HEK293 (cell line): ENCODE results near the gene BTG4.

Source experiments
- CTCF ChIA-PET: fragments of 350-600 bp; formaldehyde crosslinking; extraction: SDS; loops from one replicate; lab custom pipeline; 2021; ENCODE audit warnings: antibody characterized with exemption; lab: Yijun Ruan, JAX
- POLR2A ChIA-PET: fragments of 300-600 bp; formaldehyde crosslinking; extraction: SDS; loops from one replicate; lab custom pipeline; 2020; ENCODE audit warnings: antibody characterized with exemption, inconsistent platforms; lab: Yijun Ruan, JAX
- H3K27ac ChIP-seq: fragments of 200-500 bp; sonication (Bioruptor generic); 2 replicates; pipeline ENCODE4 v1.5.1; 2014; ENCODE audit warnings: low read depth, low read length, control low read depth, inconsistent platforms; ENCODE audit errors: extremely low read depth
- H3K36me3 ChIP-seq, 2 experiments: fragments of 200-500 bp in 1 of 2; sonication (Bioruptor generic) in 1 of 2; 1 replicate in 1 of 2; 2 replicates in 1 of 2; pipeline ENCODE4 v1.5.1; 2014 to 2017; ENCODE audit warnings: inconsistent platforms in 2 of 2, low read length in 2 of 2; ENCODE audit not compliant: control insufficient read depth in 2 of 2, insufficient read depth in 1 of 2
- H3K4me1 ChIP-seq: fragments of 200-500 bp; sonication (Bioruptor generic); 2 replicates; pipeline ENCODE4 v1.5.1; 2014; ENCODE audit warnings: mild to moderate bottlenecking, low read length, inconsistent platforms; ENCODE audit not compliant: control insufficient read depth, insufficient read depth
- H3K4me3 ChIP-seq: 2 replicates; pipeline ENCODE4 v1.5.1; 2011; ENCODE audit warnings: low read depth, mild to moderate bottlenecking, control low read depth, low read length, moderate library complexity
- H3K9me3 ChIP-seq: fragments of 200-500 bp; sonication (Bioruptor generic); 2 replicates; pipeline ENCODE4 v1.5.1; 2014; ENCODE audit warnings: low read depth, low read length, inconsistent platforms; ENCODE audit not compliant: control insufficient read depth, insufficient read depth
- GLIS1 ChIP-seq: fragments of 450-650 bp; formaldehyde crosslinking; IDR thresholded peaks from 2 replicates; pipeline ENCODE4 v1.5.1; 2016; ENCODE audit warnings: missing biosample characterization, missing genetic modification characterization
- KLF10 ChIP-seq: fragments of 450-650 bp; IDR thresholded peaks from 2 replicates; pipeline ENCODE4 v1.5.1; 2018; ENCODE audit warnings: missing biosample characterization, mild to moderate bottlenecking, missing genetic modification characterization
- KLF7 ChIP-seq: fragments of 450-650 bp; formaldehyde crosslinking; IDR thresholded peaks from 2 replicates; pipeline ENCODE4 v1.5.1; 2016; ENCODE audit warnings: missing biosample characterization, missing genetic modification characterization, borderline replicate concordance
- KLF9 ChIP-seq: fragments of 450-650 bp; formaldehyde crosslinking; IDR thresholded peaks from 2 replicates; pipeline ENCODE4 v1.5.1; 2016; ENCODE audit warnings: missing biosample characterization, missing genetic modification characterization, low read depth
- OVOL3 ChIP-seq: fragments of 450-650 bp; formaldehyde crosslinking; IDR thresholded peaks from 2 replicates; pipeline ENCODE4 v1.5.1; 2016; ENCODE audit warnings: missing biosample characterization, missing genetic modification characterization
- PRDM2 ChIP-seq: fragments of 450-650 bp; formaldehyde crosslinking; IDR thresholded peaks from 2 replicates; pipeline ENCODE4 v1.5.1; 2016; ENCODE audit warnings: missing biosample characterization, missing genetic modification characterization, borderline replicate concordance
- ZBTB17 ChIP-seq: fragments of 450-650 bp; formaldehyde crosslinking; IDR thresholded peaks from 2 replicates; pipeline ENCODE4 v1.5.1; 2016; ENCODE audit warnings: missing biosample characterization, missing genetic modification characterization
- ZBTB21 ChIP-seq: fragments of 450-650 bp; formaldehyde crosslinking; IDR thresholded peaks from 2 replicates; pipeline ENCODE4 v1.5.1; 2017; ENCODE audit warnings: missing biosample characterization, missing genetic modification characterization
- ZIC2 ChIP-seq: fragments of 450-650 bp; formaldehyde crosslinking; IDR thresholded peaks from 2 replicates; pipeline ENCODE4 v1.5.1; 2016; ENCODE audit warnings: missing biosample characterization, missing genetic modification characterization
- ZNF148 ChIP-seq: fragments of 450-650 bp; formaldehyde crosslinking; IDR thresholded peaks from 2 replicates; pipeline ENCODE4 v1.5.0; 2017; ENCODE audit warnings: missing biosample characterization, missing genetic modification characterization, borderline replicate concordance
- ZNF155 ChIP-seq: fragments of 450-650 bp; formaldehyde crosslinking; IDR thresholded peaks from 2 replicates; pipeline ENCODE4 v1.5.1; 2016; ENCODE audit warnings: missing biosample characterization, missing genetic modification characterization
- ZNF2 ChIP-seq: fragments of 450-650 bp; formaldehyde crosslinking; IDR thresholded peaks from 2 replicates; pipeline ENCODE4 v1.5.1; 2016; ENCODE audit warnings: missing biosample characterization, missing genetic modification characterization
- ZNF280D ChIP-seq: fragments of 450-650 bp; formaldehyde crosslinking; IDR thresholded peaks from 2 replicates; pipeline ENCODE4 v1.5.1; 2016; ENCODE audit warnings: missing biosample characterization, missing genetic modification characterization
- ZNF341 ChIP-seq: fragments of 450-650 bp; formaldehyde crosslinking; IDR thresholded peaks from 2 replicates; pipeline ENCODE4; 2016; ENCODE audit warnings: low read depth, missing biosample characterization, missing genetic modification characterization
- ZNF350 ChIP-seq: fragments of 450-650 bp; formaldehyde crosslinking; IDR thresholded peaks from 2 replicates; pipeline ENCODE4 v1.5.0; 2017; ENCODE audit warnings: missing biosample characterization, mild to moderate bottlenecking, missing genetic modification characterization
- ZNF629 ChIP-seq: fragments of 450-650 bp; formaldehyde crosslinking; IDR thresholded peaks from 2 replicates; pipeline ENCODE4 v1.5.1; 2017; ENCODE audit warnings: missing biosample characterization, missing genetic modification characterization
- ZNF645 ChIP-seq: fragments of 450-650 bp; formaldehyde crosslinking; IDR thresholded peaks from 2 replicates; pipeline ENCODE4; 2016; ENCODE audit warnings: missing biosample characterization, missing genetic modification characterization
- ZNF747 ChIP-seq: fragments of 450-650 bp; formaldehyde crosslinking; IDR thresholded peaks from 2 replicates; pipeline ENCODE4 v1.5.1; 2016; ENCODE audit warnings: missing biosample characterization, missing genetic modification characterization
- ZNF791 ChIP-seq: fragments of 450-650 bp; formaldehyde crosslinking; IDR thresholded peaks from 2 replicates; pipeline ENCODE4 v1.5.1; 2016; ENCODE audit warnings: missing biosample characterization, missing genetic modification characterization

BTG4 gene

GRCh38 chr11:111527279-111527678, 15.1 kb upstream of the BTG4 start:
- H3K4me3 ChIP-seq, result no peak overlapping the region
- H3K36me3 ChIP-seq, result no peaks in the 10 kb centered on the region
- H3K27ac ChIP-seq, result no peak overlapping the region
- no peak for TF ChIP-seq PRDM2
- 0 out of 2 replicates have a peak, but pooled peaks have one; percentile 13 for TF ChIP-seq ZBTB17 (tag by site-specific recombination)
- TF ChIP-seq, all 188 proteins: peak for 1
- CTCF ChIA-PET, result no interaction called here
- POLR2A ChIA-PET, result no interaction called here
- H3K4me1 ChIP-seq, result no peaks in the 10 kb centered on the region
- no peaks in the 10 kb centered on the region for H3K9me3 ChIP-seq

- no peaks in the 10 kb centered on the region for H3K36me3 ChIP-seq
- ChIA-PET POLR2A (no interaction called here), CTCF (interaction anchor here (1.1 kb wide), 1 partner anchor 14 kb away, joined by 3 read pairs; no protein-coding TSS in a partner anchor)
- TF ChIP-seq KLF9 (tag by site-specific recombination) (no peak), ZNF155 (tag by site-specific recombination) (no peak), ZIC2 (tag by site-specific recombination) (no peak), KLF7 (no peak), ZBTB21 (tag by site-specific recombination) (peak; percentile 44; the same call in 1 of the 2 replicates), ZNF629 (tag by site-specific recombination) (peak; percentile 63)
- H3K27ac ChIP-seq, result no peak overlapping the region
- no peak overlapping the region for H3K4me3 ChIP-seq
- no peaks in the 10 kb centered on the region for H3K9me3 ChIP-seq
- H3K4me1 ChIP-seq, result no peaks in the 10 kb centered on the region
These were observed 14.3 kb upstream of the BTG4 start for GRCh38 chr11:111526501-111526900.

GRCh38 chr11:111525456-111525855, 13.3 kb upstream of the BTG4 start:
- no peaks in the 10 kb centered on the region for H3K4me1 ChIP-seq
- H3K36me3 ChIP-seq, result no peaks in the 10 kb centered on the region
- no peaks in the 10 kb centered on the region for H3K9me3 ChIP-seq
- no peak overlapping the region for H3K27ac ChIP-seq
- no peak overlapping the region for H3K4me3 ChIP-seq
- no peak for TF ChIP-seq ZNF280D (tag by site-specific recombination)
- no peak for TF ChIP-seq ZNF645 (tag by site-specific recombination)
- TF ChIP-seq ZNF791 (tag by site-specific recombination), result no peak
- no peak for TF ChIP-seq OVOL3 (tag by site-specific recombination)
- no peak for TF ChIP-seq ZNF2 (tag by site-specific recombination)
- no peak for TF ChIP-seq ZIC2 (tag by site-specific recombination)
- TF ChIP-seq KLF10 (tag by site-specific recombination), result no peak
- no peak for TF ChIP-seq GLIS1 (tag by site-specific recombination)
- no peak for TF ChIP-seq ZNF747 (tag by site-specific recombination)
- TF ChIP-seq ZNF341 (tag by site-specific recombination), result no peak
- TF ChIP-seq ZNF350 (tag by site-specific recombination), result no peak
- no peak for TF ChIP-seq ZNF148
- ChIA-PET CTCF (interaction anchor here (1.1 kb wide), 1 partner anchor 12 kb away, joined by 3 read pairs; no protein-coding TSS in a partner anchor), POLR2A (no interaction called here)
